Fibroblast of upper back skin (primary cell): ENCODE measurements around the gene TRAPPC2L.

Experiments used
- DNase-seq: peaks from one replicate; pipeline ENCODE4 v3.0.0-alpha.2; 2013

TRAPPC2L gene

GRCh38 chr16:88856828-88857727 lies at the start of gene TRAPPC2L, which contains the start of gene GALNS:
TRAPPC2L (plus strand) TSS chr16:88857127; CDS start chr16:88857151, 24 bp downstream.
GALNS (minus strand) TSS chr16:88856947; CDS start chr16:88856877, 70 bp downstream.
- peak; percentile 94 for DNase-seq

- DNase-seq: no peak
Observed at GRCh38 chr16:88807142-88807625, 49.7 kb upstream of the TRAPPC2L start.

- no peak for DNase-seq
Observed at GRCh38 chr16:88807626-88808453, 49.1 kb upstream of the TRAPPC2L start.

GRCh38 chr16:88809068-88809675 lies 47.8 kb upstream of the TRAPPC2L start:
- no peak for DNase-seq

GRCh38 chr16:88809676-88810165 lies 47.2 kb upstream of the TRAPPC2L start:
- DNase-seq: no peak

- no peak for DNase-seq
Observed at GRCh38 chr16:88810166-88810911, 46.6 kb upstream of the TRAPPC2L start.

- DNase-seq: peak; percentile 80
Observed at GRCh38 chr16:88810912-88811768, 45.8 kb upstream of the TRAPPC2L start.

GRCh38 chr16:88811769-88812512 lies 45.0 kb upstream of the TRAPPC2L start, which contains the start of gene APRT:
APRT (minus strand) TSS chr16:88811928; CDS start chr16:88811899, 29 bp downstream.
- peak; percentile 93 for DNase-seq

- DNase-seq: peak; percentile 41
Observed at GRCh38 chr16:88812513-88813268, 44.2 kb upstream of the TRAPPC2L start.

- DNase-seq: no peak
Observed at GRCh38 chr16:88813269-88814143, 43.4 kb upstream of the TRAPPC2L start.

- DNase-seq: no peak
Observed at GRCh38 chr16:88814144-88814502, 42.8 kb upstream of the TRAPPC2L start.

GRCh38 chr16:88815227-88815626 lies 41.7 kb upstream of the TRAPPC2L start:
- DNase-seq: no peak

- DNase-seq: no peak
Observed at GRCh38 chr16:88815901-88816589, 40.9 kb upstream of the TRAPPC2L start.

GRCh38 chr16:88816736-88817535 lies 40.0 kb upstream of the TRAPPC2L start:
- DNase-seq: no peak

- DNase-seq: peak; percentile 25
Observed at GRCh38 chr16:88817785-88818574, 38.9 kb upstream of the TRAPPC2L start.

GRCh38 chr16:88818575-88818874 lies 38.4 kb upstream of the TRAPPC2L start:
- no peak for DNase-seq
